Fibroblast of skin of right biceps (primary cell): ENCODE measurements around the gene SIGLEC10.
A peak's percentile ranks its signal among the peaks of the same experiment; 100 is the strongest.

Experiments
- DNase-seq: peaks from one replicate; pipeline ENCODE4 v3.0.0-alpha.2; 2013

The SIGLEC10 gene

GRCh38 chr19:51391073-51391611 lies 26.3 kb downstream of the SIGLEC10 start:
- DNase-seq, result no peak

- no peak for DNase-seq
Measured at GRCh38 chr19:51389143-51389542, 28.3 kb downstream of the SIGLEC10 start.

- no peak for DNase-seq
Measured at GRCh38 chr19:51387924-51388389, 29.5 kb downstream of the SIGLEC10 start, which contains the start of gene LIM2. Gene LIM2, minus strand, starts transcription at chr19:51387974. Its CDS starts 531 bp downstream, at chr19:51387443.

GRCh38 chr19:51386882-51387520 lies 30.4 kb downstream of the SIGLEC10 start:
- no peak for DNase-seq

GRCh38 chr19:51382004-51382403 lies 35.4 kb downstream of the SIGLEC10 start:
- DNase-seq, result no peak

- no peak for DNase-seq
Measured at GRCh38 chr19:51380379-51380778, 37.1 kb downstream of the SIGLEC10 start.

GRCh38 chr19:51377422-51377821 lies 40.0 kb downstream of the SIGLEC10 start:
- no peak for DNase-seq

GRCh38 chr19:51375504-51376221 lies 41.8 kb downstream of the SIGLEC10 start:
- no peak for DNase-seq

GRCh38 chr19:51372649-51373504 lies 44.6 kb downstream of the SIGLEC10 start, which contains the start of gene NKG7:
Gene NKG7, minus strand, starts transcription at chr19:51372654. Its CDS starts 119 bp downstream, at chr19:51372535.
- DNase-seq, result no peak

GRCh38 chr19:51372021-51372648 lies 45.3 kb downstream of the SIGLEC10 start:
- no peak for DNase-seq

- DNase-seq, result no peak
Measured at GRCh38 chr19:51371186-51371690, 46.2 kb downstream of the SIGLEC10 start.

- DNase-seq, result no peak
Measured at GRCh38 chr19:51370230-51370629, 47.2 kb downstream of the SIGLEC10 start.

GRCh38 chr19:51368366-51369282 lies 48.8 kb downstream of the SIGLEC10 start, which contains the start of gene CLDND2:
Gene CLDND2, minus strand, starts transcription at chr19:51369003. Its CDS starts 426 bp downstream, at chr19:51368577.
- no peak for DNase-seq

GRCh38 chr19:51367565-51368365 lies 49.7 kb downstream of the SIGLEC10 start:
- DNase-seq, result peak; percentile 99

GRCh38 chr19:51367255-51367564 lies 50.2 kb downstream of the SIGLEC10 start:
- no peak for DNase-seq

- peak; percentile 98 for DNase-seq
Measured at GRCh38 chr19:51366389-51367254, 50.8 kb downstream of the SIGLEC10 start.

GRCh38 chr19:51365965-51366388 lies 51.5 kb downstream of the SIGLEC10 start, which contains the start of gene ETFB:
Gene ETFB, minus strand, starts transcription at chr19:51366388. Its CDS starts 62 bp downstream, at chr19:51366326.
- no peak for DNase-seq

GRCh38 chr19:51365211-51365964 lies 52.1 kb downstream of the SIGLEC10 start:
- DNase-seq, result peak; percentile 54
